HPDE6-E6E7 (cell line): ENCODE results near the gene APIP.
"Not testable (repeated sequence)": the region's sequence is repeated elsewhere in the genome, so short reads cannot be mapped to it uniquely, and the experiment has no call there.

Experiments
- DNase-seq: peaks from one replicate; pipeline ENCODE4 v3.0.0; 2011; ENCODE audit warnings: missing footprints; ENCODE audit errors: extremely low spot score

Gene APIP

DNA sequence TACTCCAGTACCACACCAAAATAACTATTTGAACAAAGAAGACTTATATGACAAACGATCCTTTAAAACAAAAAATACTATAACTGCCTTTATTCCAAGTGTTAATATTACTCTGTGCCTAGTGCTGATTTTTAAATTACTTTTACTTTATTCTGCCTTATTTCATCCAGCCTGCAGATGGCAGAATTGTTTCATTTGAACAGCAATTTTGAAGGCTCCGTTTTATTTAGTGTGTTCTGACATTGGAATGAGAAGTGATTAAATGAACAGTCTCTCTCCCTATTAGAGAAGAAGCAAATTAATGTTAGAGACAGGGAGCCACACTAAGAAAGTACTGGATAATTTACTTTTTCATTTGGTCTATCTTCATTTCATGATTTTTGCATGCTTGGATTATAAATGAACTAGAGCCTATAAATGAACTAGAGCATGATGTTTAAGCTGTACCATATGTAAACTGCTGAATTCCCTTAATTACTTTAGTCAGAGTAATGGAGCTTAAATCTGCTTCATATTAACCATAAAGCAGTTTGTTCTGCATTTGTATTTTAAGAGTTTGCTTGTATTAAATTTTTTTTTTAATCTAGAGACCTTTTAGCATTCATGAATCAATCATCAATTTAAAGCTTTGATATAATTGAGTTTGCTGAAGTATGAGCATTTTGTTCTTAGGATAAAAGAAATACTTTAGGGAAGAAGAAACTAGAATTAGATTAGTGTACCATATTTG is 10.1 kb upstream of the APIP start:
- DNase-seq, result no peak

DNA sequence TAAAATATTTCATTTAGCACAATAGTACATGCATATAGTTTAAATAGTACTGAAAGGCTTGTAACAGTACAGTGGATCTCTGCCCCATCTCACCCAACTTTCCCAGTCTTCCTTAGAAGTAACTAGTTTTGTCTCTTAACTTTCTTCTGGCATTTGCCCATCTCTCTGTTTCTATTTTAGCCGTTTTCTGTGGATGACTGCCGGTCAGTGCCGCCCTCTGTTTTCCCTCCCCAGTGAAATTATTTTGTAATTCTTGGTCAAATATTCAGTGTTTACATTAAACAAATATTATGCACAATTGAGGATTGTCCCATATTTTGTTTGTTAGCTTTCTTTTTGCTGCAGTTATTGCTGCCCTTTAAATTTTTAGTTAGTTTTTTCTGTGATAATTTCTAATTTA is 8.5 kb upstream of the APIP start:
- no peak for DNase-seq

- DNase-seq, result no peak
Measured at GRCh38 chr11:34921156-34921555, 5.0 kb upstream of the APIP start.

- peak; percentile 38 for DNase-seq
Measured at GRCh38 chr11:34916843-34917770, 928 bp upstream of the APIP start.

DNA sequence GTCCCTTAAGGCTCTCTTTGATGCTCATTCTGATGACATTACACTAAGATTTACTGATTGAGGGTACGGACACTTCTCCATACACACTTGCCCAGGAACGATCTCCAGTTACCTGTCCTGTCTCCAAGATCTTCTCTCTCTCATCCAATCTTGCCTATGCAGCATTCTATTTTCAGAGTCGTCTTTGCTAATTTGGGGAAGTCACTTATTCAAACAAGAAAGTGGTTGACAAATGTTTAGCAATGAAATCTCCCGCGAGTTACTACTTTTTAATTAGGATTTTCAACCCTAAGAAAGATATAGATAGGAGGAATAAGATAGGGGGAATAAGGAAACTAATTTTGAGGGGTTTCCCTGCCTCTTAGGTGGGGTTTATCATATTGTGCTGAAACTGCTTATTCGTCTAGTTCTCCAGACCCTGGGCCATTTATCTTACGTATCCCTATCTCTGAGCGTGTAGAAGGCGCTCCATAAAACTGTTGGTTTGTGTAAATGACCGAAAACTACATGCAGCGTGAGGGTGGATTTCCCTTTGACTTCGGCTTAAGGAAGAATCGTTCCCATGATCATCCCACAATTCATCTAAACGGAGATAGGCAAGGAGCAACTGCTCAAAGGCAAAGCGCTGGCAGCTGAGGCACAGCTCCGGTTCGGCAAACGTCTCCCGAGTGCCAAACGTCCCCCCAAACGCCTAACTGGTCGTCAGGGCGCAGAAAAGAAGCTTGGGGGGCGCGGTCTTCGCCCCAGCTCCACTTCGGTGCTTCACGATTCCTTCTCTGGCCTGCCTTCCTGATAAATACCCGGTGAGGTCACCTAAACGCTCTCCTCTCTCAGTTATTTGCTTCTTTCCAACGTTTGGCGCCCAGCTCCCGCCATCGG is 804 bp downstream of the APIP start:
- no peak for DNase-seq

DNA sequence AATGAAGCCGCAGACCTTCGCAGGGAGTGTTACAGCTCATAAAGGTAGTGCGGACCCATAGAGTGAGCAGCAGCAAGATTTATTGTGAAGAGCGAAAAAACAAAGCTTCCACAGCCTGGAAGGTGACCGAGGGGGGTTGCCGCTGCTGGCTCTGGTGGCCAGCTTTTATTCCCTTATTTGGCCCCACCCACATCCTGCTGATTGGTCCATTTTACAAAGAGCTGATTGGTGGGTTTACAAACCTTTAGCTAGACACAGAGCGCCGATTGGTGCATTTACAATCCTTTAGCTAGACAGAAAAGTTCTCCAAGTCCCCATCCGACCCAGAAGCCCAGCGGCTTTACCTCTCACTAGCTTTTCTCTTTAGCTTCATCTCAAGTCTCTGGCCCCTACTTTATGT is 2.6 kb downstream of the APIP start:
- not testable (repeated sequence) for DNase-seq

GRCh38 chr11:34911676-34912075 is 4.5 kb downstream of the APIP start:
- no peak for DNase-seq

GRCh38 chr11:34910817-34911216 is 5.4 kb downstream of the APIP start:
- DNase-seq, result no peak

GRCh38 chr11:34909955-34910354 is 6.2 kb downstream of the APIP start:
- no peak for DNase-seq

- DNase-seq, result no peak
Measured at GRCh38 chr11:34909415-34909814, 6.8 kb downstream of the APIP start.

DNA sequence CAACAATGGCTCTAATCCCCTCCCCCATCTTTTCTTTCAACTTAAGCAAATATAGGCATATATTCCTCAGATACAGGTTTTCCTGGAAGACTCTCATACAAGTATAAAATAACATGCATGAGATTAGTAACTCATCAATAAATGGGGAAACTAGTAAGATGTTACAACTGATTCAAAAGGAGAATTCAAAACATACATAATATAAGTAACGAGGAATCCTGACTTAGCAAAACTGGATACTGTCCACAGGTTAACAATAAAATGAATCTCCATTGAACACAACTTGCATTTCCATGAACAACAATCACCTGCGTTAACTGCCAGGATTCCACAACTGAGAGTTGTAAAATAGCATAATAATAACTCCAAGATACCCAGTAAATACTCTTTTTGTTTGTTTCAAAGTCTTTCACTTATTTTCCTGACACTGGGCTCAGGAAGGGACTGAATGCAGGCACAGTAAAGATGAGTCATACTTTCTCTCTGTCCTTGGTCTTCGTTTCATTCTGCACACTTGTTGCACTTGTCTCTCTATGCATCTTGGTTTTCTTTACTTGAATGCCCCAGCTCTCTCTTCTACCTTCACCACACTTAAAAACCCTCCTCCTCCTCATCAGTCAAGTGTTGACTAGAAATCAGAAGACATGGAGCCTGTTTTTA is 8.1 kb downstream of the APIP start:
- no peak for DNase-seq

- DNase-seq, result no peak
Measured at GRCh38 chr11:34905666-34906065, 10.5 kb downstream of the APIP start.

DNA sequence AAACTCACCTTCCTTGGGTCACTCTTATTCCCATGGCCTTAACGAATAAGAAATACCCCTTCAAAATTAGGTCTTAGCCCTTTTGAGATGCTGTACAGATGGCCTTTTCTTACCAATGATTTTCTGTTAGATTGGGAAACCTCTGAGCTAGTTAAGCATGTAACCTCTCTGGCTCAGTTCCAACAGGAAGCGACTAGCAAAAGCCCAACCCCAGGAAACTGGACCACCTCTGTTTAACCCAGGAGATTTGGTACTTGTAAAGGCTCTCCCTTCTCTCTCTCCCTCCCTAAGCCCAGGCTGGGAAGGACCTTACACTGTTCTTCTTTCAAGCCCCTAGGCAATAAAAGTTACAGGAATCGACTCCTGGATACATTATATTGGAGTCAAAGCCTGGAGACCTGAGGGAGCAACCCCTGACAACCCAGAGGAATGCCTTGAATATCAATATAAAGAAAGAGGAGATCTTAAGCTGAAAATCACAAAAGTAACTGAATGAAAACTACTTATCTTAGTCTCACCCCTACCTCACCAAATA is 11.7 kb downstream of the APIP start:
- DNase-seq, result no peak

DNA sequence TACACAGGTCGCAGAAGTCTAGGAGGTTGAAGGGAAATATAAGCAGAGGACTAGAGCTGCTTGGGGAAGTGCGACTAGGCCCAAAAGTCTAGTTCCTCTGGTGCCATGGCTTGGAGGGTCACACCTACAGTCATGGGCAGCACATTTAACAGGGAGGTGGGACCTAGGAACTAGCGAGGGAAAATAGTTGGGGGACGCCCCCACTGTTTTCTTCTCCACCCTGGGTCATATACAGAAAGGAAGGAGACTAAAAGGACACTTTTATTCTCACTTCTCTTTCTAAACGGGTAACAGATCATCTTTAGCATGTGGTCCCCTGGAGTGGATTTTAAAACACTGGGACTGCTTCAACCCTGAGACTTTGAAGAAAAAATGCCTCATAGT is 16.6 kb downstream of the APIP start:
- no peak for DNase-seq

GRCh38 chr11:34898474-34898873 is 17.7 kb downstream of the APIP start:
- no peak for DNase-seq

GRCh38 chr11:34897171-34897870 is 18.9 kb downstream of the APIP start:
- no peak for DNase-seq

DNA sequence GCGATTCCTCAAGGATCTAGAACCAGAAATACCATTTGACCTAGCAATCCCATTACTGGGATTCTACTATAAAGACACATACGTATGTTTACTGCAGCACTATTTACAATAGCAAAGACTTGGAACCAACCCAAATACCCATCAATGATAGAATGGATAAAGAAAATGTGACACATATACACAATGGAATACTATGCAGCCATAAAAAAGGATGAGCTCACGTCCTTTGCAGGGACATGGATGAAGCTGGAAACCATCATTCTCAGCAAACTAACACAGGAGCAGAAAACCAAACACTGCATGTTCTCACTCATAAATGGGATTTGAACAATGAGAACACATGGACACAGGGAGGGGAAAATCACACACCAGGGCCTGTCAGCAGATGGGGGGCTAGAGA is 20.0 kb downstream of the APIP start:
- DNase-seq, result not testable (repeated sequence)

GRCh38 chr11:34893416-34893815 is 22.8 kb downstream of the APIP start:
- no peak for DNase-seq

GRCh38 chr11:34891611-34892010 is 24.6 kb downstream of the APIP start:
- DNase-seq, result no peak

DNA sequence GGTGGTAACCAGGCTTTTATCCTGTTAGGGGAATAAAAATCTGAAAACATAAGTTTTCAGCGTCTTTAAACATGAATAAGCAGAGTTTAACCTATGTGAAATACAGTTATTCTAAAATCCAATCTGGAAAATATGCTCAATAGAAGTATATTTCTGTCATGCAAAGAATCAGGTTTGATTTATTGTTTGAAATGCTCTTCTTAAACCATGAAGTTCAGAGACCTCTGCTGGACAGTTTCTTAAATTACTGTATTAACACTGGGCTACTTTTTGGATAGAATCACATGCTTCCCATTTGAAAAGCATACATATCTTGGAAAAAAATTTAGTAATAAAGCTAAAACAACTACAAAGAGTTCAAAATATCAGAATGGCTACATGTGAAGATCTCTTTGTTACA is 25.4 kb downstream of the APIP start:
- DNase-seq, result peak; percentile 10

DNA sequence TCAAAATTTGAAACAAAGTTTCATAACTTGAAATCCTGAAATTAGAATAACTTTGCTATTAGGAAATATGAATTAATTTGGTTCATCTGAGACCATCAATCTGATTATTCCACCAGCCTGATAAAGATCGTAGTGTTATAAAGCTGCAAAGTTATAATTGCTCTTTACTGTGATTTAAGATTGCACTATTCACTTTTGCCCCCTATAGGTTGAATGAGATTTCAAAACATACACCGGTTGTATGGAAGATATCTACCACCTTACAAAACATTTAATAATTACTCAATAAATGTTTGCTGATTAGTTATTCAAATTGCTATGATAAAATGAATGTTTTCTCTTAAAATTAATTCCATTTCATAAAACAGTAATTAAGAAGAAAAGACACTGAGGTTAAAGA is 26.1 kb downstream of the APIP start:
- no peak for DNase-seq
